Neural progenitor cell (in vitro differentiated cells): ENCODE measurements around the gene CD2AP.

ENCODE experiments used
- EZH2 ChIP-seq: fragments of 200-600 bp; sonication (generic); IDR thresholded peaks from 2 replicates; pipeline ENCODE4 v1.6.1; 2017; ENCODE audit warnings: antibody characterized with exemption, mild to moderate bottlenecking, moderate library complexity
- EZH2phosphoT487 ChIP-seq: fragments of 200-600 bp; sonication (generic); IDR thresholded peaks from 2 replicates; pipeline ENCODE4 v1.6.1; 2017; ENCODE audit warnings: antibody characterized with exemption
- TF ChIP-seq, protein P1 (sequence below): fragments of 200-600 bp; sonication (generic); IDR thresholded peaks from 2 replicates; pipeline ENCODE4 v1.5.1; 2017; ENCODE audit warnings: antibody characterized with exemption, mild to moderate bottlenecking

DNA sequence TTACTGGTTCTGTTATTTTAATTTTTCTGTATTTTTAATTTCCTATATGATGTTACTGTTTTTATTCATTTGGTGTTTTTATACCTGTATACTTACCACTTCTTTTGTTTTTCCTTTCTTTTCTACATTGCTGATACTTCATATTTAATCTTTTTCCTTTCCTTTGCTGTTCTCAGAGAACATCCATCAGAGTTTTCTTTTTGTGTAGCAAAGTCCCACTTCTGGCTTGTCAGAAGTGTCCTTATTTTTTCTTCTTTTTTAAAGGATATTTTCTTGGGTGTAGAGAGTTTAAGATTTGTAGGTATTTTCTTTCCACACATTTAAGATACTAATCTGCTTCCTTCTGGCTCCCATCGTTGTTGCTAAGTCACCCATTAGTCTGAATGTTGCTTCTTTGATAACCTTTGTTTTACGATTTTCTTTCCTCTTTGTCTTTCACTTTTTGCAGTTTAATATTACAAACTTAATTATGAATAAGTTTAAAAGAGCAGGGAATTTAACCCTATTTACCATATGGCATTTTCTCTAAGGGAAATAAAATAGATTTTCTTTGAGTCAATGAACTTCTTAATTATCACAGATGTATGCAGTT is 18.5 kb downstream of the CD2AP start:
- TF ChIP-seq, protein P1, sequence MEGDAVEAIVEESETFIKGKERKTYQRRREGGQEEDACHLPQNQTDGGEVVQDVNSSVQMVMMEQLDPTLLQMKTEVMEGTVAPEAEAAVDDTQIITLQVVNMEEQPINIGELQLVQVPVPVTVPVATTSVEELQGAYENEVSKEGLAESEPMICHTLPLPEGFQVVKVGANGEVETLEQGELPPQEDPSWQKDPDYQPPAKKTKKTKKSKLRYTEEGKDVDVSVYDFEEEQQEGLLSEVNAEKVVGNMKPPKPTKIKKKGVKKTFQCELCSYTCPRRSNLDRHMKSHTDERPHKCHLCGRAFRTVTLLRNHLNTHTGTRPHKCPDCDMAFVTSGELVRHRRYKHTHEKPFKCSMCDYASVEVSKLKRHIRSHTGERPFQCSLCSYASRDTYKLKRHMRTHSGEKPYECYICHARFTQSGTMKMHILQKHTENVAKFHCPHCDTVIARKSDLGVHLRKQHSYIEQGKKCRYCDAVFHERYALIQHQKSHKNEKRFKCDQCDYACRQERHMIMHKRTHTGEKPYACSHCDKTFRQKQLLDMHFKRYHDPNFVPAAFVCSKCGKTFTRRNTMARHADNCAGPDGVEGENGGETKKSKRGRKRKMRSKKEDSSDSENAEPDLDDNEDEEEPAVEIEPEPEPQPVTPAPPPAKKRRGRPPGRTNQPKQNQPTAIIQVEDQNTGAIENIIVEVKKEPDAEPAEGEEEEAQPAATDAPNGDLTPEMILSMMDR: no peak
- TF ChIP-seq EZH2phosphoT487: no peak
- no peak for TF ChIP-seq EZH2
